Ovary (tissue), 3 donors: ENCODE measurements around the gene CFAP43.

Experiments used
- CTCF ChIP-seq, 3 donors: fragments of 450-650 bp in 2 of 3; fragments of 200-600 bp in 1 of 3; IDR thresholded peaks; one replicate each; pipeline versions ENCODE4 v1.5.1 to v1.8.0; 2016 to 2022; ENCODE audit warnings: antibody characterized with exemption in 3 of 3, mild to moderate bottlenecking in 1 of 3
- EP300 ChIP-seq: sonication (generic); formaldehyde crosslinking; IDR thresholded peaks from one replicate; pipeline ENCODE4 v1.6.1; 2017; ENCODE audit warnings: antibody characterized with exemption
- POLR2A ChIP-seq: fragments of 450-650 bp; IDR thresholded peaks from one replicate; pipeline ENCODE4 v1.6.1; 2017; ENCODE audit warnings: antibody characterized with exemption, mild to moderate bottlenecking, moderate library complexity
- donor health status: DM: no; HTN: no; CAD: no.

GRCh38 chr10:104242545-104242944 is 10.4 kb upstream of the CFAP43 start:
- no peak for TF ChIP-seq POLR2A
- TF ChIP-seq EP300: no peak
- TF ChIP-seq CTCF (IDR thresholded peaks at IDR 0.05): no peak
